HG03064 (cell line): ENCODE results near the gene ATG4A.

ENCODE experiments used
- ATAC-seq: cut with Tn5 transposase; IDR thresholded peaks from one replicate; pipeline ENCODE4 v1.9.1; 2021; ENCODE audit warnings: low read depth; ENCODE audit not compliant: unreplicated experiment

ATG4A gene

DNA sequence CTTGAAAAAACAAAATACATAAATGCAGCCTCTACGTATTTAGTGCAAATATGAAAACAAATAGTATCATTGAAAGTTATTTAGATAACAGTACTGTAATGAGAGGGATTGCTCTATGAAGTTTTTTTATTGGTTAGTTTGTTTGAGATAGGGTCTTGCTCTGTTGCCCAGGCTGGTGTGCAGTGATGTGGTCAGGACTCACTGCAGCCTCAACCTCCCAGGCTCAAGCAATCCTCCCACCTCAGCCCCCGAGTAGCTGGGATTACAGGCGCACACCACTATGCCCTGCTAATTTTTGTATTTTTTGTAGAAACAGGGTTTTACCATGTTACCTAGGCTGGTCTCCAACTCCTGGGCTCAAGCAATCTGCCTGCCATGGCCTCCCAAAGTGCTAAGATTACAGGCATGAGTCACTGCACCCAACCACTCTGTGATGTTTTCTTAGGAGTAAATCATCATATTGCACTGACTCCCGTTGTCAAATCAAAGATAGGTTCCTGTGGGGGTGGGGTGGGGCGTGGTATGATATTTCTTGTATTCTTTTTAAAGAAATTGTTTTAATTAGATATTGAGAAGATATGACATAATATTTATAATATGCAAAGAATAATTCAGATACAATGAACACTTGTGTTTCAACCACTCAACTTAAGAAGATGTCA lies 75.8 kb downstream of the ATG4A start:
- no peak for ATAC-seq

DNA sequence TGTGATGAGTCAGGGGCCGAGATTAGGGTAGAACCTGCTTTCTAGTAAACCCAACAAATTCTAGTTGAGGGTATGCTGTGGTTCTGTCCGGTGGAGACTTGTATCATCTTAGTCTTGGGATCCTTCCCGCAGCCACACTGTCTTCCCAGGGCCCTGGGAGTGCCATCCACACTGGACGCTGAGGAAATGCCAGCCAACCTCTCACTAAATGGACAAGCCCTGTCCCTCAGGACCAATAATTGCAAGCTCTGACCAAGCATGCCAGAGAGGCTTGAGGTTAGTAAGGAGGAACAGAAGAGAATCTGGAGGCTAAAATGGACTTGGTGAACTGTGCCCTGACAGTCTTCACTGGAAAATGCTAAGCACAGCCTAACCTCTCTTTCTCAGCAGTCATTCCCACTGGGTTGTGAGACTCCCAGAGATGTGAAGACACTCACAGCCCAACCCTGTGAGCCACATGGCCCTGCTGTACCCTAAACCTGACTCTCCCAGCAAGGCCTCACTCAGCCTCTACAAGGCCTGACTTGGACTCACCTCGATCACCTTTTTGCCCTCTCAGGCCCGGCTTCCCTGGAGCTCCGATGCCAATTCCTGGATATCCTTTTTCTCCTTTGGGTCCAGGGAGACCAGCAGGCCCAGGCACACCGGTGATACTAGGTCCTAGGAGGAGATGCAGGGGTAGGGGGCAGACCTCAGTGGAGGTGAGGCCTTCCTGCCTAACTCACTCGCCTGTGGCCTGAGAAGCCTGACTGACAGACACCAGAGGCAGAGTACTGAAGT lies 77.6 kb downstream of the ATG4A start:
- ATAC-seq = no peak

DNA sequence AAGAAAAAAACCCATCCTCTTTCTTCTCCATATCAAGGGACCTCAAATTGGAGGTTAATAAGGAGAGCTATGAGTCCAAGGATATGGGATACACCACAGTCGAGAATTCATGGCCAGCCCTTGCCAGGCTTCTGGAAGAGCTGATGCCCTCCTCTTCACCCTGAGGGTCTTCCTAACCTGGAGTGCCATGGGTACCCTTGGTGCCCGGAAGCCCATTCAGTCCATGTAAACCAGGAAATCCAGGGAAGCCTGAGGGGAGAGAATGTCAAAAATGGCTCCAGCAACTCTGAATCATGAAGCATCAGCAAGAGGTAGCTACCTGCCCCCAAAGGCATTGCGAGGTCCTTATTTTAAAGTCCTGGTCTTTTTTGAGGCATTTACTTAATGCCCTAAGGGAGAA lies 78.2 kb downstream of the ATG4A start:
- ATAC-seq = no peak

DNA sequence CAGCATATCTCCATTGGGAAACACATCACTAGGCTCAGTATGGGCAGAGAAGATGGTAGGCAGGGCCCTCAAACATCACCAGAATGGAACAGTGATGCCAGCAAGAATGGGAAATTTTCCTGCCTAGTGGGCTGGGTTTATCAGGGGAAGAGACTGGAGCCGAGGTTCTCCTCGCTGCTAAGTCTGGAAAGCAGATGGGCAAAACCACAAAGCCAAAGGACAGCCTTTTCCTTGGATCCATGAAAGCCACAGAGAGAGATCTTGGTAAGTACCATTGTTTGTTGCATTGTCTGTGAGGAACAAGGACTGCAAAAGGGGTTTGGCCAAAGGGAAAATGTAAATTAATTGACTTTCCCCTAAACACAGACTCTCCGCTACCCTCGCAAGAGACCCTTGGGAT lies 80.1 kb downstream of the ATG4A start:
- ATAC-seq = no peak

DNA sequence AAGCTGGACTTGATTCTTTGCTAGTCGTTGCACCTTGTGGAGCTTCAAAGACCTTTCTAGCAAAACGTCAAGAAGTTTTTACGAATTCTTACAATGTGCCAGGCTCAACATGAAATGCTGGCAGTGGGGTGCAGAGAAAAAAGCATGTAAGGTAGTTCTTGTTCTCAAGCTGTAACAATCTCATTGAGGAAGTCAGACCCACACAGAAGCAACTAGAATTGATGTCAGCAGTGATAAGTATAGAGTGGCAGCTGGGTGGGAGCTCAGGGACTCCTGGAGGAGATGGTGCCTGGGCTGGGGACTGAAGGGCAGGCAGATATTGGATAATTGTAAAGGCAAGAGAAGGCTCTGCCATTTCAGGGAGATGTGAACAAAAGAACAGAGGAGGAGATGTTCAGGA lies 82.3 kb downstream of the ATG4A start:
- ATAC-seq = no peak

DNA sequence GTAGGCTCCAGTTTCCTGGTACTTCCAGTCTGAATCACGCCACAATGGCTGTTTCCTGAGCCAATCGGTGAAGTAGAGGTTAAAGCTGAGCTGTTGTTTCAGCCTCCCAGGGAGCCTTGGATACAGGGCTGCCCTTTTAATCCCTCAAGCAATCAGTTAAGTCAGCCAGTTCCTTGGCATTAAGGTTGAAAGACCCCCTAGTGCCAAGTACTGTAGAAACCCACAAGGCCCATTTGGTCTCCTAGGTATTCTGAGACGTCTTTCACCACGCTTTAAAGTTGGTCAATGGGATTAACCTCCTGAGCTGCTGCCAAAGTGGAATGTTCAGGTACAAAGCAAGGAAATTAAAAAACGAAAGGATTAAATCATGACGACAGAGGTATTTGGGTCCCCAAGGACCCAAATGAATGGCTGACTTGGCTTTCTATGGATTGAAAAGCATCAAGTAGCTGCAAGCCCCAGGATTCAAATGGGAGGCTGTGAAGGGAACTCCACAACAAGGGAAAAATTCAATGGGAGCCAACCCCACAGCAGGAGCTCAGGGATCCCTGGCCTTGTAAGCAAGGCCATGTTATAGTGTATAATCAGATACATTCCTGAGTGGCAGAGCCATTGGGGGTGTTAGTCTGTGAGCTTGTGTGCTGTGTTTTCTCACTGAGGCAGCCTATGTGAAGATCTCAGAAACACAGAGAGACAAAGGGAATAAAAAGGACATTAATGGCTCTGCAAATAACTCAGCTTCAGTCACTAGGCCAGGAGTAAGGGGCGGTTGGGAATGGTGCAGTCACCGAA lies 86.0 kb downstream of the ATG4A start:
- ATAC-seq = no peak

DNA sequence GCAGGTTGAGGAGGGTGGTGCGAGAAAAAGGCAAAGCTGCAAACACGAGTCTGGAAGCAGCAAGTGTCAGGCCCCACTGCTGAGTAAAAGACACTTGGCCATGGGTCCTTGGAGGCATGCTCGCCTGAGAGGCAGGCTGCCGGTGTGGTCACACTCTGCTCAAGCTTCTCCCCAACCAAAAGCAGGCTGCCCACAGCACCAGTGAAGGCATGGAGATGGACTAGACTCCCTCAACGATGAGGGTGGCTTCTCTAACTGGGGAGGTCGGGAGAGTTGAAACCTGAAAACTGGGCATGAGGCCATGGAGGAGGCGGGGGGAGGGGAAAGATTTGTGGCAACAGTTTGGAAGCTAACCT lies 86.5 kb downstream of the ATG4A start:
- no peak for ATAC-seq

DNA sequence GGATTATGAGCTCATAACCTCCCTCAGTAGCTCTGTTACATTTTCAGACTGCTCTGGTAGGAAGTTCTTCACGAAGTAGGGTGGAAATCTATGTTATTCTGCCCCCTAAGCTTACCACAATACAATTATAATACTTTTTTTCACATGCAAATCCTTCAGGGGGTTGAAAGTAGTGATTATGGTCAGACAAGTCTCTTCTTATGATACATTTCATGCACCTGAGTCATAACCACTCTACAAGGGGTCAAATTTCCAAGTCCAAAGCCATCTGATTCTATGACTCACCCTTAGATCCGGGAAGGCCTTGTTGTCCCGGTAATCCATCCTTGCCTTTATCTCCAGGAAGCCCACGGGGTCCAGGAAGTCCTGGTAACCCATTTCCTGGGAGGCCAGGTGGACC lies 95.2 kb downstream of the ATG4A start:
- ATAC-seq = no peak

DNA sequence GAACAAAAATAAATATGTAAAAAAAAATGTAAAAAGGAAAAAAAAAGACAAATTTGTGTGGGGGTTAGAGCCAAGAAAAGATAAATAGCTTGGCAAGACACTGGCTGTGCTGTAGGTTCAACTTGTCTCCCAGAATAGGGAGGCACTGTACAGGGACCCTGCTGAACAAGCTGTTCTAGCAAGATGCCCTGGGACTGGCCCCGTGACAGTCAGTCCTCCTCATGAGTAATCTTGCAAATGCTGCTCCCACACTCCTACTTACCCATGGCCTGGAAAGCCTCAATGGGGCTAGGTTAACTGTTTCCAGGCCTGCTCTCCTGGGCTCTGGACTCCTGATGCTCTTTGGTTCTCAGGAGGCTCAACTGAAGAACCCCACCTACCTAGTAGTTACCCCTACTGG lies 106.8 kb downstream of the ATG4A start:
- ATAC-seq = no peak

DNA sequence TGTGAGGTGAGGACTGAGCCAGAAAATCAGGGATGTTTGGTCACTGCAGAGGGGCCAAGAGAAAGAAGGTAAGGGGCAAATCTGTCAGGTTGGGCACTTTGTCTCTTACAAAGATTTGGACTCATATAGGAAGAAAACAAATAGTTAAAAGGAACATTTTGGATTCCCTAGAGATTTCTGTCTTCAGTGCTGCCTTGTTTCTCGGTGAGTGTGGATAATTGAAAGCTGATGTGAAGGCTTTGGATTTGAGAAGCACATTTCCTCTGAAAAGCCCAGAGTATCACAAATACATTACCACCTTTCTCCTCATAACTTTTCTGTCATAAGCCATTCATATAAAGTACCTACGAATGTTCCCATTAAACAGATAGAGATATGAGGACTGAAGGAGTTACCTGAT lies 107.5 kb downstream of the ATG4A start:
- no peak for ATAC-seq

DNA sequence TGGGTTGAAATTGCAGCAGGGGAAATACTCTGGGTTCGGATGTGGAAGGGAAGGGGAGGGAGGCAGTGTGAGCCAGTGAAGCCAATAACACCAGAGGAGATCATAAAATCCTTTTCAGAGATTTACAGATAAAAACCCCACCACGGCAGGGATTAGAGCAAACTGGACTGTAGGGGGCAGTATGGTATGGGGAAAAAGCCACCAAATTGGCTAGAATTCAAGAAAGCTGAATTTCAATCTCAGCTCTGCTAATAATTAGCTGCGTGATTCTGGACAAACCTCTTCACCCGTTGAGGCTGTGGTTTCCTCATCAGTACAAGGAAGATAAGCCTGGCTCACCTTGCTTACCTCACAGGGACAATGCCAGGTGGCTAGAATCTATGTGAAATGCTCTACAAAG lies 108.1 kb downstream of the ATG4A start:
- no peak for ATAC-seq

DNA sequence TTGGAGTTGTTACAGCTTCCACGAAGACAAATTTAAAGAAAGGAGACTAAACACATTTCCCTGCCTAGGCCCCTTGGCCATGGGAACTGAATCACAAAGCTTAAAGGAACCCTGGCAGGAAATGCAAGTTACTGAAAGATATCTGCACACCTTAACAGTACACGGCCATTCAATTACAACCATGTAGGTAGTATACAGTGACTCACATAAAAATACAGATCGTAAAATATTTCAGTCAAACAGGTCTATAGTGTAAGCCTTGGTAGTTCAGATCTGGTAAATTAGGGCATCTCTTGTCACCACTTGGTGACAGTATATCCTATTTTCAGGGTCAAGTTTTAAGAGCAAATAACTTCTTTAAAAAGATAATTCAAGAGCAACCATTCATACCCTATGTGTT lies 112.0 kb downstream of the ATG4A start:
- no peak for ATAC-seq
